Upper lobe of right lung (tissue), 1 donor: ENCODE measurements around the gene GPR83. TPM values are rescaled to one million over a fixed set of nuclear protein-coding genes. Genes with fewer than 3 reads are reported as not detected.
"Not testable (repeated sequence)": the region's sequence is repeated elsewhere in the genome, so short reads cannot be mapped to it uniquely, and the experiment has no call there.

Experiments used
- ATAC-seq: fragments of 200-7000 bp; cut with Tn5 transposase; one replicate; pipeline ENCODE4 v1.9.1; 2020; ENCODE audit warnings: mild to moderate bottlenecking, moderate library complexity
- DNase-seq: peaks from one replicate; pipeline ENCODE4 v3.0.0-alpha.2; 2020
- H3K27ac ChIP-seq: fragments of 200-600 bp; one replicate; pipeline ENCODE4 v1.8.0; 2022
- H3K27me3 ChIP-seq: fragments of 200-600 bp; one replicate; pipeline ENCODE4 v1.8.0; 2022; ENCODE audit warnings: mild to moderate bottlenecking
- H3K36me3 ChIP-seq: fragments of 200-600 bp; one replicate; pipeline ENCODE4 v1.8.0; 2022
- H3K4me1 ChIP-seq: fragments of 200-600 bp; one replicate; pipeline ENCODE4 v1.8.0; 2022
- H3K4me3 ChIP-seq: fragments of 200-600 bp; one replicate; pipeline ENCODE4 v1.8.0; 2022; ENCODE audit warnings: mild to moderate bottlenecking
- H3K9me3 ChIP-seq: fragments of 200-600 bp; one replicate; pipeline ENCODE4 v1.8.0; 2022
- CTCF ChIP-seq: fragments of 200-600 bp; IDR thresholded peaks from one replicate; pipeline ENCODE4 v1.8.0; 2022; ENCODE audit warnings: antibody characterized with exemption
- intact Hi-C: fragments of 100-400 bp; cut with DNase I; formaldehyde crosslinking; loops from one replicate; pipeline ENCODE4 v1.11.0; 2022
- total RNA-seq: library from RNA; stranded (reverse); fragmentation: NEBNext Ultra II Directional; extraction: Animal tissue kit (Norgen Biotek cat#: 25700); gene quantifications from one replicate; pipeline ENCODE4 v1.2.1, GENCODE V29; 2021
- donor health status: DM: no; HTN: yes; CAD: no; lungs with severe emphysema.

The GPR83 gene
- total RNA-seq, 1 donor from 2014 or later: 0.12 TPM

DNA sequence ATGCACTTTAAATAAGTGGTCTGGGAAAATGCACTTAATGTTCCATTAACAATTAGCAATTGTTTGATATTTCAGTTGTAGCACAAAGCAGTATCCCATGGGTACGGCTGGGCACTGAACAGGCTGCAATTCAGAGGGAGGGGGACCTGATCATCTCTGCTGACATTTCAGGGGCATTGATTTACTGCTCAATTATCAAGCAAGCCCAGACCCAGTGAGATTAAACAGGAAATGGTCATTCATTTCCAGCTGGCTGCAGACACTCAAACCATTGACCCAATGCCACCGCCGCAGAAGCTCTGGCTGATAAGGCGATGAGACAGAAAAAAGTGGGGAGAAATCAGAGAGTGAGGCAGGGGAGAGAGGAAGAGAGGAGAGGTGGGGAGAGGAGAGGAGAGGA, 1.2 kb downstream of the GPR83 start:
- Histone ChIP-seq H3K27ac (no peak overlapping the region), H3K9me3 (no peaks in the 10 kb centered on the region), H3K4me1 (peaks cover 5% of the 10 kb centered on the region), H3K27me3 (peaks cover 38% of the 10 kb centered on the region), H3K4me3 (no peak overlapping the region), H3K36me3 (no peaks in the 10 kb centered on the region)
- no peak for TF ChIP-seq CTCF
- ATAC-seq: no peak
- DNase-seq: no peak
- intact Hi-C loops: no loop called here

DNA sequence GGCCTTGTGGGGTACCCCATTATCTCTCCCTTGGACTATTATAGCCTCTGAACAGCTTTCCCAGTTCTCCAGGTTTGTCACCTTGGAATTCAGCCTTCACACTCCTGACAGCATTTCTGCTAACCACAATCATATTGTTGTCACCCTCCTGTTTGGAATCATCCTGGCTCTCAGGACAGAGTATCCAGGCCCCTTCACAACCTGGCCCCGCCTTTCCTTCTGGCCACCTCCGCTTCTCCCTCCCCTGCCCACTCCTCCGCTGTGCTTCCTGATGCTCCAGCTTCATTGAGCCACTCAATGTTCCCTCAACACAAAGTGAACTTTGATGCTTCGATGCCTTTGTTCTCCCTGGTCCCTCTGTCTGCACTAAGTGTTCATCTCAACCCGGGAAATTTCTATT, 3.1 kb downstream of the GPR83 start:
- TF ChIP-seq CTCF: no peak
- DNase-seq: no peak
- intact Hi-C loops: no loop called here
- Histone ChIP-seq H3K9me3 (no peaks in the 10 kb centered on the region), H3K4me3 (no peak overlapping the region), H3K4me1 (peaks cover 5% of the 10 kb centered on the region), H3K27me3 (peaks cover 38% of the 10 kb centered on the region), H3K27ac (no peak overlapping the region), H3K36me3 (no peaks in the 10 kb centered on the region)
- no peak for ATAC-seq

DNA sequence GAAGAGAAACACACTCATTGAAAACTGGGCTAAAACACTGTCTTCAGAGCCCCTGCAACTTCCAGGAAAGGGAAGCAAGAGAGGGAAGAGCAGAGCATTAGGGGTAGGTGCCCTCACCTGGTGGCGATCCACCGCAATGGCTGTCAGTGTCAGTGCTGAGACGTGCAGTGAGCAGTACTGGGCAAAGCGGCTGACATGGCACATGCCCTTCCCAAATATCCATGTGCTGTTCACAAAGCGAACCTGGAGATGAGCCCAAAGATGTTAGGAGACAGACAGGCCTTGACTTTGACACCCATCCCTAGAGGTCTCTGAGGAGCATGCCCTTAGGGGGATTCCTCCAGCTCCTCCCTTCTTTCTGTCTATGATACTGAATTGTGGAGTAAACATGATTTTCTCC, 4.9 kb downstream of the GPR83 start:
- Histone ChIP-seq H3K27ac (no peak overlapping the region), H3K27me3 (peaks cover 24% of the 10 kb centered on the region), H3K36me3 (no peaks in the 10 kb centered on the region), H3K4me1 (peaks cover 4% of the 10 kb centered on the region), H3K4me3 (no peak overlapping the region), H3K9me3 (no peaks in the 10 kb centered on the region)
- no peak for ATAC-seq
- TF ChIP-seq CTCF: no peak
- no peak for DNase-seq
- intact Hi-C loops: no loop called here

GRCh38 chr11:94391937-94392336, 9.3 kb downstream of the GPR83 start:
- H3K36me3 ChIP-seq, H3K9me3 ChIP-seq, H3K4me1 ChIP-seq, intact Hi-C loops, H3K4me3 ChIP-seq, ATAC-seq, DNase-seq, H3K27ac ChIP-seq, H3K27me3 ChIP-seq: not testable (repeated sequence)

- intact Hi-C loops: no loop called here
- no peak for DNase-seq
- H3K36me3 ChIP-seq: no peaks in the 10 kb centered on the region
- H3K4me1 ChIP-seq: no peaks in the 10 kb centered on the region
- no peak for ATAC-seq
- no peaks in the 10 kb centered on the region for H3K9me3 ChIP-seq
- no peak for TF ChIP-seq CTCF
- no peak overlapping the region for H3K27ac ChIP-seq
- H3K4me3 ChIP-seq: no peak overlapping the region
- H3K27me3 ChIP-seq: no peaks in the 10 kb centered on the region
Measured at GRCh38 chr11:94379613-94380012, 21.6 kb downstream of the GPR83 start.

DNA sequence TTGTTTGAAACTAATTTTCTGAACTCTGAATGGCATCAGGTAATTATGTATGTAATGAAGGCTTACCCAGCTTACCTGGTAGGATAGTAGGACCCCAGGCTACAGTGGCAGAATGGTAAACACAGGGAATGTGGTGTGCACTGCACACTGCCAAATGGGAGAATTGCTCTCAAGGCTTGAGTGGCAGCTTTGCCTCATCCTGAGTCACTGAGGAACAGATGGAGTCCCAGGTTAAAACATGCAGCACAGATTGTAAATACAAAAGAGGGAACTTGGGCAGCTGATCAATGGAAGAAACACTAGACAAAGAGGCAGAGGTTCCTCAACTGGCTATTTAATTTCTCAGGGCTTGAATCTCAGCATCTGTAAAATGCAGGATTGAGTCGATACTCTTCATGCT, 24.4 kb downstream of the GPR83 start:
- Histone ChIP-seq H3K27ac (no peak overlapping the region), H3K4me3 (no peak overlapping the region), H3K9me3 (no peaks in the 10 kb centered on the region), H3K4me1 (no peaks in the 10 kb centered on the region), H3K36me3 (no peaks in the 10 kb centered on the region), H3K27me3 (no peaks in the 10 kb centered on the region)
- no peak for ATAC-seq
- intact Hi-C loops: no loop called here
- TF ChIP-seq CTCF: no peak
- no peak for DNase-seq

DNA sequence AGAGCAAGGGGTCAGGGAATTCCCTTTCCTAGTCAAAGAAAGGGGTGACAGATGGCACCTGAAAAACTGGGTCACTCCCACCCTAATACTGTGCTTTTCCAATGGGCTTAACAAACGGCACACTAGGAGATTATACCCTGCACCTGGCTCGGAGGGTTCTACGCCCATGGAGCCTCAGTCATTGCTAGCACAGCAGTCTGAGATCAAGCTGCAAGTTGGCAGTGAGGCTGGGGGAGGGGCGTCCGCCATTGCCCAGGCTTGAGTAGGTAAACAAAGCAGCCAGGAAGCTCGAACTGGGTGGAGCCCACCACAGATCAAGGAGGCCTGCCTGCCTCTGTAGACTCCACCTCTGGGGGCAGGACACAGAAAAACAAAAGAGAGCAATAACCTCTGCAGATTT, 30.6 kb downstream of the GPR83 start:
- H3K9me3 ChIP-seq, intact Hi-C loops, H3K27ac ChIP-seq, H3K27me3 ChIP-seq, H3K4me1 ChIP-seq, H3K36me3 ChIP-seq, H3K4me3 ChIP-seq, ATAC-seq, DNase-seq: not testable (repeated sequence)

DNA sequence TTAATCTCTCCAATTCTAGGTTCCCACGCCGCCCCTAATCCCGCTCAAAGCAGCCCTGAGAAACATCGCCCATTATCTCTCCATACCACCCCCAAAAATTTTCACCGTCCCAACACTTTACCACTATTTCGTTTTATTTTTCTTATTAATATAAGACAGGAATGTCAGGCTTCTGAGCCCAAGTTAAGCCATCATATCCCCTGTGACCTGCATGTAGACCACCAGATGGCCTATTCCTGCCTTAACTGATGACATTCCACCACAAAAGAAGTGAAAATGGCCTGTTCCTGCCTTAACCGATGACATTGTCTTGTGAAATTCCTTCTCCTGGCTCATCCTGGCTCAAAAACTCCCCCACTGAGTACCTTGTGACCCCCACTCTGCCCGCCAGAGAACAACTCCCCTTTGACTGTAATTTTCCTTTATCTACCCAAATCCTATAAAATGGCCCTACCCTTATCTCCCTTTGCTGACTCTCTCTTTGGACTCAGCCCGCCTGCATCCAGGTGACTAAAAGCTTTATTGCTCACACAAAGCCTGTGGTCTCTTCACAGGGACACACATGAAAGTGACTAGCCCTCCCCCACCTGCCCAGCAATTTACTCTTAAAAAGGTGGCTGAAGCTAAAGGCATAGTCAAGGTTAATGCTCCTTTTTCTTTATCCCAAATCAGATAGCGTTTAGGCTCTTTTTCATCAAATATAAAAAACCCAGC, 50.2 kb downstream of the GPR83 start:
- H3K27ac ChIP-seq, H3K36me3 ChIP-seq, DNase-seq, H3K27me3 ChIP-seq, H3K4me3 ChIP-seq, intact Hi-C loops, ATAC-seq, H3K9me3 ChIP-seq, H3K4me1 ChIP-seq: not testable (repeated sequence)

DNA sequence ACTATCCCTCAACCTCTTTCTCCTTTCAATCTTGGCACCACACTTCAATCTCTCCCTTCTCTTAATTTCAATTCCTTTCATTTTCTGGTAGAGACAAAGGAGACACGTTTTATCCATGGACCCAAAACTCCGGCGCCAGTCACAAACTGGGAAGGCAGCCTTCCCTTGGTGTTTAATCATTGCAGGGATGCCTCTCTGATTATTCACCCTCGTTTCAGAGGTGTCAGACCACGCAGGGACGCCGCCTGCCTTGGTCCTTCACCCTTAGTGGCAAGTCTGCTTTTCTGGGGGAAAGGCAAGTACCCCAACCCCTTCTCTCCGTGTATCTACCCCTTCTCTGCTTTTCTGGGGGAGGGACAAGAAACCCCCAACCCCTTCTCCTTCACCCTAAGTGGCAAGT, 54.9 kb downstream of the GPR83 start:
- DNase-seq, ATAC-seq, H3K27me3 ChIP-seq, H3K4me1 ChIP-seq, H3K9me3 ChIP-seq, H3K4me3 ChIP-seq, H3K27ac ChIP-seq, H3K36me3 ChIP-seq, intact Hi-C loops: not testable (repeated sequence)
